ENCODE results near the gene KRT73. TPM values are rescaled to one million over a fixed set of nuclear protein-coding genes. Genes with fewer than 3 reads are reported as not detected.

KRT73 gene
- total RNA-seq, 1 experiment from 2014 or later = not detected

DNA sequence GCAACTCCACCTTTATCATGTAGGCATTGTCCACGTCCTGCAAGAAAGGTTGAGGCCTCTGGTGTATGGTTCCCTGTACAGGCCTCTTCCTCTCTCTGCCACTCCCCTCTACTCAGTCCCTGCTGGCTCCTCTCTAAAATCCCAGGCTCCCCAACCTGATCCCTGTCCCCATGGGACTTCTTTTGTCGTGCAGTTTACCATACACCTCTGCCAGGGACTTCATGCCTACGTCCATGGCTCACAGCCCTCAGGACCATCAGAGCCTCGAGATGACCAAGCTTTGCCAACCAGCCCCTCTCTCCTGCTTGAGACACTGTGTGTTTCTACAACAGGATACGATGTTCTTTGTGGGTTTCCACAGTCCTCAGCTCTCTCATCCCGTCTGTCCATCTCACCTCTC lies 30.7 kb upstream of the KRT73 start (continued):
- TF ChIP-seq, protein P1, sequence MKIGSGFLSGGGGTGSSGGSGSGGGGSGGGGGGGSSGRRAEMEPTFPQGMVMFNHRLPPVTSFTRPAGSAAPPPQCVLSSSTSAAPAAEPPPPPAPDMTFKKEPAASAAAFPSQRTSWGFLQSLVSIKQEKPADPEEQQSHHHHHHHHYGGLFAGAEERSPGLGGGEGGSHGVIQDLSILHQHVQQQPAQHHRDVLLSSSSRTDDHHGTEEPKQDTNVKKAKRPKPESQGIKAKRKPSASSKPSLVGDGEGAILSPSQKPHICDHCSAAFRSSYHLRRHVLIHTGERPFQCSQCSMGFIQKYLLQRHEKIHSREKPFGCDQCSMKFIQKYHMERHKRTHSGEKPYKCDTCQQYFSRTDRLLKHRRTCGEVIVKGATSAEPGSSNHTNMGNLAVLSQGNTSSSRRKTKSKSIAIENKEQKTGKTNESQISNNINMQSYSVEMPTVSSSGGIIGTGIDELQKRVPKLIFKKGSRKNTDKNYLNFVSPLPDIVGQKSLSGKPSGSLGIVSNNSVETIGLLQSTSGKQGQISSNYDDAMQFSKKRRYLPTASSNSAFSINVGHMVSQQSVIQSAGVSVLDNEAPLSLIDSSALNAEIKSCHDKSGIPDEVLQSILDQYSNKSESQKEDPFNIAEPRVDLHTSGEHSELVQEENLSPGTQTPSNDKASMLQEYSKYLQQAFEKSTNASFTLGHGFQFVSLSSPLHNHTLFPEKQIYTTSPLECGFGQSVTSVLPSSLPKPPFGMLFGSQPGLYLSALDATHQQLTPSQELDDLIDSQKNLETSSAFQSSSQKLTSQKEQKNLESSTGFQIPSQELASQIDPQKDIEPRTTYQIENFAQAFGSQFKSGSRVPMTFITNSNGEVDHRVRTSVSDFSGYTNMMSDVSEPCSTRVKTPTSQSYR (CRISPR knock-in tag; IDR thresholded peaks at IDR 0.05) = no peak
- TF ChIP-seq FOXJ3 (CRISPR knock-in tag; IDR thresholded peaks at IDR 0.05; ENCODE audit: borderline replicate concordance) (no peak), ZNF671 (CRISPR knock-in tag; IDR thresholded peaks at IDR 0.05) (no peak), JAZF1 (CRISPR knock-in tag; IDR thresholded peaks at IDR 0.05) (no peak), GABPB1 (CRISPR knock-in tag; IDR thresholded peaks at IDR 0.05) (no peak), NR1H2 (CRISPR knock-in tag; IDR thresholded peaks at IDR 0.05) (no peak)
- TF ChIP-seq, protein P2, sequence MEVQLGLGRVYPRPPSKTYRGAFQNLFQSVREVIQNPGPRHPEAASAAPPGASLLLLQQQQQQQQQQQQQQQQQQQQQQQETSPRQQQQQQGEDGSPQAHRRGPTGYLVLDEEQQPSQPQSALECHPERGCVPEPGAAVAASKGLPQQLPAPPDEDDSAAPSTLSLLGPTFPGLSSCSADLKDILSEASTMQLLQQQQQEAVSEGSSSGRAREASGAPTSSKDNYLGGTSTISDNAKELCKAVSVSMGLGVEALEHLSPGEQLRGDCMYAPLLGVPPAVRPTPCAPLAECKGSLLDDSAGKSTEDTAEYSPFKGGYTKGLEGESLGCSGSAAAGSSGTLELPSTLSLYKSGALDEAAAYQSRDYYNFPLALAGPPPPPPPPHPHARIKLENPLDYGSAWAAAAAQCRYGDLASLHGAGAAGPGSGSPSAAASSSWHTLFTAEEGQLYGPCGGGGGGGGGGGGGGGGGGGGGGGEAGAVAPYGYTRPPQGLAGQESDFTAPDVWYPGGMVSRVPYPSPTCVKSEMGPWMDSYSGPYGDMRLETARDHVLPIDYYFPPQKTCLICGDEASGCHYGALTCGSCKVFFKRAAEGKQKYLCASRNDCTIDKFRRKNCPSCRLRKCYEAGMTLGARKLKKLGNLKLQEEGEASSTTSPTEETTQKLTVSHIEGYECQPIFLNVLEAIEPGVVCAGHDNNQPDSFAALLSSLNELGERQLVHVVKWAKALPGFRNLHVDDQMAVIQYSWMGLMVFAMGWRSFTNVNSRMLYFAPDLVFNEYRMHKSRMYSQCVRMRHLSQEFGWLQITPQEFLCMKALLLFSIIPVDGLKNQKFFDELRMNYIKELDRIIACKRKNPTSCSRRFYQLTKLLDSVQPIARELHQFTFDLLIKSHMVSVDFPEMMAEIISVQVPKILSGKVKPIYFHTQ (CRISPR knock-in tag; IDR thresholded peaks at IDR 0.05) = no peak
- TF ChIP-seq, protein P3, sequence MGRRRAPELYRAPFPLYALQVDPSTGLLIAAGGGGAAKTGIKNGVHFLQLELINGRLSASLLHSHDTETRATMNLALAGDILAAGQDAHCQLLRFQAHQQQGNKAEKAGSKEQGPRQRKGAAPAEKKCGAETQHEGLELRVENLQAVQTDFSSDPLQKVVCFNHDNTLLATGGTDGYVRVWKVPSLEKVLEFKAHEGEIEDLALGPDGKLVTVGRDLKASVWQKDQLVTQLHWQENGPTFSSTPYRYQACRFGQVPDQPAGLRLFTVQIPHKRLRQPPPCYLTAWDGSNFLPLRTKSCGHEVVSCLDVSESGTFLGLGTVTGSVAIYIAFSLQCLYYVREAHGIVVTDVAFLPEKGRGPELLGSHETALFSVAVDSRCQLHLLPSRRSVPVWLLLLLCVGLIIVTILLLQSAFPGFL (CRISPR knock-in tag; IDR thresholded peaks at IDR 0.05; ENCODE audit: borderline replicate concordance) = no peak
- TF ChIP-seq, protein P4, sequence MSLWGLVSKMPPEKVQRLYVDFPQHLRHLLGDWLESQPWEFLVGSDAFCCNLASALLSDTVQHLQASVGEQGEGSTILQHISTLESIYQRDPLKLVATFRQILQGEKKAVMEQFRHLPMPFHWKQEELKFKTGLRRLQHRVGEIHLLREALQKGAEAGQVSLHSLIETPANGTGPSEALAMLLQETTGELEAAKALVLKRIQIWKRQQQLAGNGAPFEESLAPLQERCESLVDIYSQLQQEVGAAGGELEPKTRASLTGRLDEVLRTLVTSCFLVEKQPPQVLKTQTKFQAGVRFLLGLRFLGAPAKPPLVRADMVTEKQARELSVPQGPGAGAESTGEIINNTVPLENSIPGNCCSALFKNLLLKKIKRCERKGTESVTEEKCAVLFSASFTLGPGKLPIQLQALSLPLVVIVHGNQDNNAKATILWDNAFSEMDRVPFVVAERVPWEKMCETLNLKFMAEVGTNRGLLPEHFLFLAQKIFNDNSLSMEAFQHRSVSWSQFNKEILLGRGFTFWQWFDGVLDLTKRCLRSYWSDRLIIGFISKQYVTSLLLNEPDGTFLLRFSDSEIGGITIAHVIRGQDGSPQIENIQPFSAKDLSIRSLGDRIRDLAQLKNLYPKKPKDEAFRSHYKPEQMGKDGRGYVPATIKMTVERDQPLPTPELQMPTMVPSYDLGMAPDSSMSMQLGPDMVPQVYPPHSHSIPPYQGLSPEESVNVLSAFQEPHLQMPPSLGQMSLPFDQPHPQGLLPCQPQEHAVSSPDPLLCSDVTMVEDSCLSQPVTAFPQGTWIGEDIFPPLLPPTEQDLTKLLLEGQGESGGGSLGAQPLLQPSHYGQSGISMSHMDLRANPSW (CRISPR knock-in tag; conservative IDR thresholded peaks at IDR 0.05; ENCODE audit: low read depth) = no peak

DNA sequence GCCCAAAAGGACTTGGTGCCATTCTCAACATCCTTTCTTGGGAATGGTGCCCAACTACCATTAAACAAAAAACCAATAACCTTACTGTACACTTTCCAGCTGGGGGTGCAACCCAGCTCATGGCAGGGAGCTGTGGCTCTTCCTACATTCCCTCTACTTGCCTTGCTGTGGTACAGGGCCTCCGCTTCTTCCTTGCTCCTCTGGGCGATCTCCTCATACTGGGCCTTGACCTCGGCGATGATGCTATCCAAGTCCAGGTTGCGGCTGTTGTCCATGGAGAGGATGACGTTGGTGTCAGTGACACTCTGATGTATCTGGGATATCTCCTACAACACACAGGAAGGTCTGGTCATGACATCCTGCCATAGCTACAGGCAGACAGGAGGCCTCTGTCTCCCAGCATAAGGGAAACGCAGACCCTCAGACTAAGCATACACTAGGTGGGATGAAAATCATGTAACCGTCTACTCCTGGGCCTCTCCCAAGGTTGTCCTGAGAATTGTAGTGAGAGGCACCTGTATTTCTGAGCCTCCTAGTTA lies 29.7 kb upstream of the KRT73 start:
- CTCF ChIA-PET = interaction anchor here (0.7 to 2.4 kb wide), 5 partner anchors 44 to 260 kb away, joined by 3 to 8 read pairs (median 5); no protein-coding TSS in a partner anchor
- TF ChIP-seq, protein P5, sequence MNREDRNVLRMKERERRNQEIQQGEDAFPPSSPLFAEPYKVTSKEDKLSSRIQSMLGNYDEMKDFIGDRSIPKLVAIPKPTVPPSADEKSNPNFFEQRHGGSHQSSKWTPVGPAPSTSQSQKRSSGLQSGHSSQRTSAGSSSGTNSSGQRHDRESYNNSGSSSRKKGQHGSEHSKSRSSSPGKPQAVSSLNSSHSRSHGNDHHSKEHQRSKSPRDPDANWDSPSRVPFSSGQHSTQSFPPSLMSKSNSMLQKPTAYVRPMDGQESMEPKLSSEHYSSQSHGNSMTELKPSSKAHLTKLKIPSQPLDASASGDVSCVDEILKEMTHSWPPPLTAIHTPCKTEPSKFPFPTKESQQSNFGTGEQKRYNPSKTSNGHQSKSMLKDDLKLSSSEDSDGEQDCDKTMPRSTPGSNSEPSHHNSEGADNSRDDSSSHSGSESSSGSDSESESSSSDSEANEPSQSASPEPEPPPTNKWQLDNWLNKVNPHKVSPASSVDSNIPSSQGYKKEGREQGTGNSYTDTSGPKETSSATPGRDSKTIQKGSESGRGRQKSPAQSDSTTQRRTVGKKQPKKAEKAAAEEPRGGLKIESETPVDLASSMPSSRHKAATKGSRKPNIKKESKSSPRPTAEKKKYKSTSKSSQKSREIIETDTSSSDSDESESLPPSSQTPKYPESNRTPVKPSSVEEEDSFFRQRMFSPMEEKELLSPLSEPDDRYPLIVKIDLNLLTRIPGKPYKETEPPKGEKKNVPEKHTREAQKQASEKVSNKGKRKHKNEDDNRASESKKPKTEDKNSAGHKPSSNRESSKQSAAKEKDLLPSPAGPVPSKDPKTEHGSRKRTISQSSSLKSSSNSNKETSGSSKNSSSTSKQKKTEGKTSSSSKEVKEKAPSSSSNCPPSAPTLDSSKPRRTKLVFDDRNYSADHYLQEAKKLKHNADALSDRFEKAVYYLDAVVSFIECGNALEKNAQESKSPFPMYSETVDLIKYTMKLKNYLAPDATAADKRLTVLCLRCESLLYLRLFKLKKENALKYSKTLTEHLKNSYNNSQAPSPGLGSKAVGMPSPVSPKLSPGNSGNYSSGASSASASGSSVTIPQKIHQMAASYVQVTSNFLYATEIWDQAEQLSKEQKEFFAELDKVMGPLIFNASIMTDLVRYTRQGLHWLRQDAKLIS (CRISPR knock-in tag; IDR thresholded peaks at IDR 0.05; ENCODE audit: borderline replicate concordance) = no peak
- TF ChIP-seq ZNF423 (CRISPR knock-in tag; IDR thresholded peaks at IDR 0.05) (no peak), TEAD1 (CRISPR knock-in tag; IDR thresholded peaks at IDR 0.05) (no peak)
- TF ChIP-seq, protein P6, sequence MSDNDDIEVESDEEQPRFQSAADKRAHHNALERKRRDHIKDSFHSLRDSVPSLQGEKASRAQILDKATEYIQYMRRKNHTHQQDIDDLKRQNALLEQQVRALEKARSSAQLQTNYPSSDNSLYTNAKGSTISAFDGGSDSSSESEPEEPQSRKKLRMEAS (CRISPR knock-in tag; IDR thresholded peaks at IDR 0.05) = no peak
- no peak overlapping the region for H3K4me3 Mint-ChIP-seq
- ATAC-seq (no peak), DNase-seq (ENCODE audit: low spot score) (no peak)
- H3K9me3 Mint-ChIP-seq = peaks cover 11% of the 10 kb centered on the region
- no peaks in the 10 kb centered on the region for H3K4me1 Mint-ChIP-seq
- no peaks in the 10 kb centered on the region; the same call in 1 of the 2 replicates for H3K27me3 Mint-ChIP-seq (ENCODE audit: low read depth)
- no peaks in the 10 kb centered on the region for H3K36me3 Mint-ChIP-seq
- H3K27ac Mint-ChIP-seq = no peak overlapping the region
- POLR2A ChIA-PET = interaction anchor here (0.6 kb wide), 1 partner anchor 300 kb away, joined by 4 read pairs; no protein-coding TSS in a partner anchor
